Amniotic epithelial cell (primary cell): ENCODE data around the gene PPP5C.
A peak's percentile ranks its signal among the peaks of the same experiment; 100 is the strongest.
"Not testable (repeated sequence)": the region's sequence is repeated elsewhere in the genome, so short reads cannot be mapped to it uniquely, and the experiment has no call there.

Experiments used
- DNase-seq: peaks from one replicate; pipeline ENCODE4 v3.0.0-alpha.2; 2010; ENCODE audit warnings: low read depth

Gene PPP5C

DNA sequence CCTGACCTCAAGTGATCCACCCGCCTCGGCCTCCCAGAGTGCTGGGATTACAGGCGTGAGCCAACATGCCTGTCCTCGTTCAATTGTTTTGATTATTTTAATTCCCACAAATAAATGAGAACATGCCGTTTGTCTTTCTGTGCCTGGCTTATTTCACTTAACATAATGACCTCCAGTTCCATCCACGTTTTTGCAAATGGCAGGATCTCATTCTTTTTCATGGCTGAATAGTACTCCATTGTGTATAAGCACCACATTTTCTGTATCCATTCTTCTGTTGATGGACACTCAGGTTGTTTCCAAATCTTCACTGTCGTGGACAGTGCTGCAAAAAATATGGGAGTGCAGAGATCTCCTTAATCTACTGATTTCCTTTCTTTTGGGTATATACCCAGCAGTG lies 86.6 kb downstream of the PPP5C start:
- not testable (repeated sequence) for DNase-seq

DNA sequence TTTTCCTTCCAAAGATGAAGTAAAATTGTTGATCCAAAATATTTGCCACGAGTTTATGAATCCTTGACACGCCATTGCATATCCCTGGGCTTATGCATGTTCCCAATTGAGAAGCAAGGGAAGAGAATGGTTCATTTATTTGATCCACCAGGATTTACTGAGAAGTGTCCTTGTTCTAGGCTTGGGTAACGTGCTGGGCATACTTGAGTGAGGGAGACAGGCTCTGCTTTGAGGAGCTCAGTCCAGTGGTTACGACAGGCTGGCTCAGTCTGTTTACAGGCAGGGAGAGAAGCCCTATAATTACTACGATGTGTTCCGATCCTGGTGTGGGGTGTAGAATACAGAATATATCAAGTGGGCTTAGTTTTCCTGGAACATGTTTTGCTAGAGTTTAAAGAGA lies 88.1 kb downstream of the PPP5C start:
- DNase-seq = peak; percentile 42

DNA sequence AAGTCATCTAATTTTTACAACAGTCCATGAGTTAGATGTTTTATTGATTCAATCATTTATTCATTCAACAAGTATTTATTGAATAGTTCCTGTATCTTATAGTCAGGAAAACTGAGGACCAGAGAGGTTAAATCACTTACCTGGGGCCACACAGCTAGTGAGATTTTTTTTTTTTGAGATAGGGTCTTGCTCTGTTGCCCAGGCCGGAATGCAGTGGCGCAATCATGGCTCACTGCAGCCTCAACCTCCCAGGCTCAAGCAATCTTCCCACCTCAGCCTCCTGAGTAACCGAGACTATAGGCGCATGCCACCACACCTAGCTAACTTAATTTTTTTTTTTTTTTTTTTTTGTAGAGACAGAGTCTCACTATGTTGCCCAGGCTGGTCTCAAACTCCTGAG lies 88.8 kb downstream of the PPP5C start:
- not testable (repeated sequence) for DNase-seq
